Hepatocyte (in vitro differentiated cells): Measurements from ENCODE around the gene C2CD2L. TPM values are rescaled to one million over a fixed set of nuclear protein-coding genes. Genes with fewer than 3 reads are reported as not detected.

Experiments
- DNase-seq: peaks from one replicate; pipeline ENCODE4 v3.0.0-alpha.2; 2016; ENCODE audit warnings: low spot score
- H2AFZ ChIP-seq: fragments of 200-600 bp; sonication (generic); 2 replicates; pipeline ENCODE4 v1.6.0; 2016; ENCODE audit warnings: antibody characterized with exemption, mild to moderate bottlenecking
- H3K27ac ChIP-seq: fragments of 200-600 bp; sonication (generic); 2 replicates; pipeline ENCODE4 v1.5.1; 2016; ENCODE audit warnings: mild to moderate bottlenecking
- H3K27me3 ChIP-seq: fragments of 200-600 bp; sonication (generic); 2 replicates; pipeline ENCODE4 v1.6.1; 2016
- H3K36me3 ChIP-seq: fragments of 200-600 bp; sonication (generic); replicated peaks from 2 replicates; pipeline ENCODE4 v1.5.1; 2016; ENCODE audit warnings: low read depth; ENCODE audit not compliant: insufficient read depth
- H3K4me1 ChIP-seq: fragments of 200-600 bp; sonication (generic); 2 replicates; pipeline ENCODE4 v1.5.1; 2016; ENCODE audit warnings: mild to moderate bottlenecking, moderate library complexity; ENCODE audit not compliant: insufficient read depth
- H3K4me2 ChIP-seq: fragments of 200-600 bp; sonication (generic); 2 replicates; pipeline ENCODE4 v1.6.0; 2016
- H3K4me3 ChIP-seq: fragments of 200-600 bp; sonication (generic); 2 replicates; pipeline ENCODE4 v1.5.1; 2016; ENCODE audit warnings: mild to moderate bottlenecking
- H3K79me2 ChIP-seq: fragments of 200-600 bp; sonication (generic); 2 replicates; pipeline ENCODE4 v1.6.0; 2017; ENCODE audit warnings: mild to moderate bottlenecking
- H3K9me2 ChIP-seq: fragments of 200-600 bp; sonication (generic); replicated peaks from 2 replicates; pipeline ENCODE4 v1.6.0; 2017; ENCODE audit warnings: mild to moderate bottlenecking; ENCODE audit not compliant: insufficient read depth
- H3K9me3 ChIP-seq: fragments of 200-600 bp; sonication (generic); 2 replicates; pipeline ENCODE4 v1.5.1; 2016; ENCODE audit warnings: low read depth, mild to moderate bottlenecking
- H4K20me1 ChIP-seq: fragments of 200-600 bp; sonication (generic); 2 replicates; pipeline ENCODE4 v1.6.0; 2016; ENCODE audit warnings: mild to moderate bottlenecking; ENCODE audit not compliant: insufficient read depth, poor library complexity, severe bottlenecking
- EZH2 ChIP-seq: fragments of 200-600 bp; sonication (generic); IDR thresholded peaks from 2 replicates; pipeline ENCODE4 v1.6.1; 2016; ENCODE audit warnings: antibody characterized with exemption, mild to moderate bottlenecking, borderline replicate concordance
- EZH2phosphoT487 ChIP-seq: fragments of 200-600 bp; sonication (generic); IDR thresholded peaks from one replicate; pipeline ENCODE4 v1.6.1; 2018; ENCODE audit warnings: antibody characterized with exemption, mild to moderate bottlenecking, low read depth, moderate library complexity; ENCODE audit not compliant: unreplicated experiment, severe bottlenecking
- WGBS: methylation state at CpG from one replicate; pipeline ENCODE4 v1.1.6; 2016; ENCODE audit warnings: low lambda C conversion rate; ENCODE audit errors: missing lambda C conversion rate; 5-methylcytosine and 5-hydroxymethylcytosine counted together
- polyA plus RNA-seq: library from polyadenylated mRNA; unstranded; fragments of >200 nt; fragmentation: Nextera tagmentation; extraction: Ambion mirVana; gene quantifications from 2 replicates; pipeline ENCODE4 v1.2.1, GENCODE V29; 2016
- total RNA-seq: library from RNA; depleted of rRNA; stranded (reverse); fragments of >200 nt; gene quantifications from 2 replicates; pipeline ENCODE4 v1.2.3, GENCODE V29; 2014
- TF ChIP-seq, protein P1 (sequence below): fragments of 200-600 bp; sonication (generic); IDR thresholded peaks from 2 replicates; pipeline ENCODE4 v1.5.1; 2016; ENCODE audit warnings: antibody characterized with exemption, mild to moderate bottlenecking; ENCODE audit not compliant: poor library complexity

The C2CD2L gene
- total and polyA plus RNA-seq, 2 experiments from 2014 or later, result 7.4 to 9.7 TPM

DNA sequence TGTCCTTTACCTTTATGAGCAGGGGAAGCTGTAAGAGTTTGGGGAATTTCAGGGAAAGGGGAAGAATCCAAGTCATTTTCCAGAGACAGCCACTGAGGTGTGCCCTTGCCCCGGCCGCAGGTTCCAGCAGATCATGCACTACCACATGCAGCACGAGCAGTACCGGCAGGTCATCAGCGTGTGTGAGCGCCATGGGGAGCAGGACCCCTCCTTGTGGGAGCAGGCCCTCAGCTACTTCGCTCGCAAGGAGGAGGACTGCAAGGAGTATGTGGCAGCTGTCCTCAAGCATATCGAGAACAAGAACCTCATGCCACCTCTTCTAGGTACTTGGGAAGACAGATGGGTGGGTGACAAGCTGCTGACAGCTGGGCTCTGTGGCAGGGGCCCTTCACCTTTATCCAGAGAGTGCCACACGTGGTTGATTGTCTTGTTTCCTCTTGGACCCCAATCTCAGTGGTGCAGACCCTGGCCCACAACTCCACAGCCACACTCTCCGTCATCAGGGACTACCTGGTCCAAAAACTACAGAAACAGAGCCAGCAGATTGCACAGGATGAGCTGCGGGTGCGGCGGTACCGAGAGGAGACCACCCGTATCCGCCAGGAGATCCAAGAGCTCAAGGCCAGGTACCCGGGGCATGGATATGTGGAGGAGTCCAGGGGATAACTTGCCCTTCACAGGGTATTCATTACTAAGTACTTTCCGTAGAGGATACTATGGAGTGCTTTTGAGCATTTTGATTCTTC lies 28.3 kb upstream of the C2CD2L start:
- Histone ChIP-seq H3K27me3 (no peaks in the 10 kb centered on the region), H4K20me1 (no peaks in the 10 kb centered on the region), H3K4me3 (no peak overlapping the region), H2AFZ (no peak overlapping the region), H3K79me2 (no peaks in the 10 kb centered on the region), H3K9me3 (no peaks in the 10 kb centered on the region), H3K9me2 (no peaks in the 10 kb centered on the region), H3K4me1 (no peaks in the 10 kb centered on the region), H3K36me3 (no peaks in the 10 kb centered on the region), H3K27ac (no peak overlapping the region), H3K4me2 (no peak overlapping the region)
- no peak for DNase-seq
- 95% methylated on average over 19 of the region's 19 CpGs for WGBS
- TF ChIP-seq, protein P1, sequence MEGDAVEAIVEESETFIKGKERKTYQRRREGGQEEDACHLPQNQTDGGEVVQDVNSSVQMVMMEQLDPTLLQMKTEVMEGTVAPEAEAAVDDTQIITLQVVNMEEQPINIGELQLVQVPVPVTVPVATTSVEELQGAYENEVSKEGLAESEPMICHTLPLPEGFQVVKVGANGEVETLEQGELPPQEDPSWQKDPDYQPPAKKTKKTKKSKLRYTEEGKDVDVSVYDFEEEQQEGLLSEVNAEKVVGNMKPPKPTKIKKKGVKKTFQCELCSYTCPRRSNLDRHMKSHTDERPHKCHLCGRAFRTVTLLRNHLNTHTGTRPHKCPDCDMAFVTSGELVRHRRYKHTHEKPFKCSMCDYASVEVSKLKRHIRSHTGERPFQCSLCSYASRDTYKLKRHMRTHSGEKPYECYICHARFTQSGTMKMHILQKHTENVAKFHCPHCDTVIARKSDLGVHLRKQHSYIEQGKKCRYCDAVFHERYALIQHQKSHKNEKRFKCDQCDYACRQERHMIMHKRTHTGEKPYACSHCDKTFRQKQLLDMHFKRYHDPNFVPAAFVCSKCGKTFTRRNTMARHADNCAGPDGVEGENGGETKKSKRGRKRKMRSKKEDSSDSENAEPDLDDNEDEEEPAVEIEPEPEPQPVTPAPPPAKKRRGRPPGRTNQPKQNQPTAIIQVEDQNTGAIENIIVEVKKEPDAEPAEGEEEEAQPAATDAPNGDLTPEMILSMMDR, result no peak
- no peak for TF ChIP-seq EZH2
- no peak for TF ChIP-seq EZH2phosphoT487

DNA sequence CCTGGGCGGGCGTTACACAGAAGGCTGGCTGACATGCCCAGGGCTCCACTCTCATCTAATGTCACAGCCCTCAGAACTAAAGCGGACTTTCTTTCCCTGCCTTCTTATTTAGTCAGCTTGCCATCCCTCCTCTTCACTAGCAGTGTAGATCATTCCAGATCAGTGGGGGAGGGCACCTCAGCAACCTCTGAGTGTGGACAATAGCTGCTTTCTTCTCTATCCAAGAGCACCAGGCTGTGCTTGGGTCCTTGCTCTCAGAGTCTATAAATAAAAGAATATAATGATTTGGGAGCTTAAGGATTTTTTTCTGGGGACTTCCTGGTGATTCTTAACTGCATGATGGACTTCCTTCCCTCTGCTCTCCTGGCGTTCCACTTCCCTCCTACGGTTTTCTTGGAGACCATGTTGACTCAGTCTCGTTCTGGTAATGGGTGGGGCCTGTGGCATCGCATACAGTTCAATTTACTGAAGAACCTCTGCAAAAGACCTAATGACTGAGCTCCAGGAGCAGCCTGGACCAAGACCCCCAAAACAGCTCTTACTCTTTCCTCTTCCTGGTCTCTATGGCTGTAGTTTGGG lies 25.4 kb upstream of the C2CD2L start:
- Histone ChIP-seq H3K79me2 (peaks cover 10% of the 10 kb centered on the region), H3K36me3 (no peaks in the 10 kb centered on the region), H3K9me2 (no peaks in the 10 kb centered on the region), H3K4me3 (no peak overlapping the region), H3K4me2 (no peak overlapping the region), H3K27ac (no peak overlapping the region), H3K4me1 (peaks cover 10% of the 10 kb centered on the region), H3K9me3 (no peaks in the 10 kb centered on the region), H4K20me1 (no peaks in the 10 kb centered on the region), H2AFZ (no peak overlapping the region), H3K27me3 (no peaks in the 10 kb centered on the region)
- DNase-seq, result no peak
- TF ChIP-seq EZH2phosphoT487 (no peak), EZH2 (no peak)
- TF ChIP-seq, protein P1, result no peak
- WGBS, result 90% methylated on average over 7 of the region's 7 CpGs

DNA sequence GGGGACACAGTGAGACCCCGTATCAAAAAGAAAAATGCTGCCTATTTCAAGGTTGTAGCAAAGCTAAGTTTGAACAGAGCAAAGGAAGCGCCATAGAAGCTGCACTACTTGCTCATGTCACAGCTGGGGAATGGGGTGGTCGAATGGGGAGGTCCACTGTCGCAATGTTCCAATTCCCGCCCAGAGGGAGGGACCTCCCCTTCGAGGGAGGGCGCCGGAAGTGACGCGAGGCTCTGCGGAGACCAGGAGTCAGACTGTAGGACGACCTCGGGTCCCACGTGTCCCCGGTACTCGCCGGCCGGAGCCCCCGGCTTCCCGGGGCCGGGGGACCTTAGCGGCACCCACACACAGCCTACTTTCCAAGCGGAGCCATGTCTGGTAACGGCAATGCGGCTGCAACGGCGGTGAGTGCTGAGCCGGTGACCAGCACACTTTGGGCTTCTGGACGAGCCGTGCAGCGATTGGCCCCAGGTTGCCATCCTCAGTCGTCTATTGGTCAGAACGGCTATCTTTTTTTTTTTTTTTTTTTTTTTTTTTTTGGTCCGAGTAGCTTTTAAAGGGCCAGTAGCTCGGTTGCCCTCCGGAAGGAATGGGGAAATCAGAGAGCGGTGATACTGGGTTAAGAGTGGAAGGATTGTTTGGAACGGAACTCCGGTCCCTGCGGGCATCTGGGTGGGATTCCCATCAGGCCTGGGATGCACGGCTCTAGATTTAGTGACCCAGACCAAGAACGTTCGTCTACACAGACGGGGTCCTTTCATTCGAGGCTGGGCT lies 22.3 kb upstream of the C2CD2L start, which contains the start of gene HMBS:
TSS of gene HMBS (plus strand) at position 219 of the 774 bp plus-strand sequence. CDS start at position 372, 153 bp downstream.
- Histone ChIP-seq H3K27me3 (no peaks in the 10 kb centered on the region), H3K36me3 (no peaks in the 10 kb centered on the region)
- 3% methylated on average over 45 of the region's 45 CpGs for WGBS

More for the DNA sequence above, 22.3 kb upstream of the C2CD2L start, which contains the start of gene HMBS:
- DNase-seq, result peak; percentile 96
- peak within 1 kb of the TSS; percentile 83 for H2AFZ ChIP-seq
- peak within 1 kb of the TSS; percentile 95 for H3K4me2 ChIP-seq
- H3K4me3 ChIP-seq, result peak within 1 kb of the TSS; percentile 81
- H3K9me3 ChIP-seq, result no peaks in the 10 kb centered on the region
- TF ChIP-seq, protein P1, result no peak
- TF ChIP-seq EZH2phosphoT487 (no peak), EZH2 (no peak)
- H3K4me1 ChIP-seq, result peaks cover 10% of the 10 kb centered on the region
- peak within 1 kb of the TSS; percentile 86 for H3K27ac ChIP-seq
- H3K79me2 ChIP-seq, result peaks cover 20% of the 10 kb centered on the region
- no peaks in the 10 kb centered on the region for H3K9me2 ChIP-seq
- no peaks in the 10 kb centered on the region for H4K20me1 ChIP-seq
